ENCODE measurements around the gene CEP95.

Gene CEP95

DNA sequence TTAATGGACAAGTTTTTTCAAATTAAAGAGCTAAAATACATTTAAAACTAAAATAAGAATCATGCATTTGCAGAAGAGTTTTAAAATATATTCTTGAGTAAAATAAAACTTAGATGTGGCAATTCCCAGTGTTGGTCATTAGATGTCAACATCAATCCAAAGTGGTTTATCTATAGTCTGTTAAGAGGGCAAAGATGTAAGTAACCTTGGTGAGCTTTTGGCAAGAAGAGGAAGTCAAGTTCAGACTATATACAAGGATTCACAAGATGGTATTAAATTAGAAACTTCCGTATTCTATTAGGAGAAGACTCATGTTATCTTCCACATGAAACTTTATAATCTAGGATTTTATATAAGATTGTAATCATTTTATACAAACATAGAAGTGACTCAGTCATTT lies 73.1 kb downstream of the CEP95 start:
- peak; percentile 60 to 68 for DNase-seq

GRCh38 chr17:64580384-64581315 lies 73.9 kb downstream of the CEP95 start:
- no peak for DNase-seq

GRCh38 chr17:64583038-64583437 lies 76.3 kb downstream of the CEP95 start:
- DNase-seq: no peak

GRCh38 chr17:64585146-64585545 lies 78.4 kb downstream of the CEP95 start:
- DNase-seq: no peak

All from AML-193 (cell line).